ENCODE results near the gene CST4.
"Not testable (repeated sequence)": the region's sequence is repeated elsewhere in the genome, so short reads cannot be mapped to it uniquely, and the experiment has no call there.

DNA sequence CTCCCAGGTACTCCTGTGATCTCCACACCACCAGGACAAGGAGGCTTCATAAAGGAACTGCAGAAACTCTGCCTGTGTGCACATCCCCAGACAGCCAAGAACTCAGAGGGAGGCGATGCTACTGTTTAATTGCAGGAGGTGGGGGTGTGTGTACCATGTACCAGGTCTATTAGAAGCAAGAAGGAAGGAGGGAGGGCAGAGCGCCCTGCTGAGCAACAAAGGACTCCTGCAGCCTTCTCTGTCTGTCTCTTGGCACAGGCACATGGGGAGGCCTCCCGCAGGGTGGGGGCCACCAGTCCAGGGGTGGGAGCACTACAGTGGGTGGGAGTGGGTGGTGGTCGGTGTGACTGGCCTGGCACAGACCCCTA is 3.3 kb downstream of the CST4 start:
- TF ChIP-seq, protein P1, sequence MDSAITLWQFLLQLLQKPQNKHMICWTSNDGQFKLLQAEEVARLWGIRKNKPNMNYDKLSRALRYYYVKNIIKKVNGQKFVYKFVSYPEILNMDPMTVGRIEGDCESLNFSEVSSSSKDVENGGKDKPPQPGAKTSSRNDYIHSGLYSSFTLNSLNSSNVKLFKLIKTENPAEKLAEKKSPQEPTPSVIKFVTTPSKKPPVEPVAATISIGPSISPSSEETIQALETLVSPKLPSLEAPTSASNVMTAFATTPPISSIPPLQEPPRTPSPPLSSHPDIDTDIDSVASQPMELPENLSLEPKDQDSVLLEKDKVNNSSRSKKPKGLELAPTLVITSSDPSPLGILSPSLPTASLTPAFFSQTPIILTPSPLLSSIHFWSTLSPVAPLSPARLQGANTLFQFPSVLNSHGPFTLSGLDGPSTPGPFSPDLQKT (IDR thresholded peaks at IDR 0.05; ENCODE audit: borderline replicate concordance, low read depth, low read length): not testable (repeated sequence)
- TF ChIP-seq, protein P2, sequence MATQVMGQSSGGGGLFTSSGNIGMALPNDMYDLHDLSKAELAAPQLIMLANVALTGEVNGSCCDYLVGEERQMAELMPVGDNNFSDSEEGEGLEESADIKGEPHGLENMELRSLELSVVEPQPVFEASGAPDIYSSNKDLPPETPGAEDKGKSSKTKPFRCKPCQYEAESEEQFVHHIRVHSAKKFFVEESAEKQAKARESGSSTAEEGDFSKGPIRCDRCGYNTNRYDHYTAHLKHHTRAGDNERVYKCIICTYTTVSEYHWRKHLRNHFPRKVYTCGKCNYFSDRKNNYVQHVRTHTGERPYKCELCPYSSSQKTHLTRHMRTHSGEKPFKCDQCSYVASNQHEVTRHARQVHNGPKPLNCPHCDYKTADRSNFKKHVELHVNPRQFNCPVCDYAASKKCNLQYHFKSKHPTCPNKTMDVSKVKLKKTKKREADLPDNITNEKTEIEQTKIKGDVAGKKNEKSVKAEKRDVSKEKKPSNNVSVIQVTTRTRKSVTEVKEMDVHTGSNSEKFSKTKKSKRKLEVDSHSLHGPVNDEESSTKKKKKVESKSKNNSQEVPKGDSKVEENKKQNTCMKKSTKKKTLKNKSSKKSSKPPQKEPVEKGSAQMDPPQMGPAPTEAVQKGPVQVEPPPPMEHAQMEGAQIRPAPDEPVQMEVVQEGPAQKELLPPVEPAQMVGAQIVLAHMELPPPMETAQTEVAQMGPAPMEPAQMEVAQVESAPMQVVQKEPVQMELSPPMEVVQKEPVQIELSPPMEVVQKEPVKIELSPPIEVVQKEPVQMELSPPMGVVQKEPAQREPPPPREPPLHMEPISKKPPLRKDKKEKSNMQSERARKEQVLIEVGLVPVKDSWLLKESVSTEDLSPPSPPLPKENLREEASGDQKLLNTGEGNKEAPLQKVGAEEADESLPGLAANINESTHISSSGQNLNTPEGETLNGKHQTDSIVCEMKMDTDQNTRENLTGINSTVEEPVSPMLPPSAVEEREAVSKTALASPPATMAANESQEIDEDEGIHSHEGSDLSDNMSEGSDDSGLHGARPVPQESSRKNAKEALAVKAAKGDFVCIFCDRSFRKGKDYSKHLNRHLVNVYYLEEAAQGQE (tag by site-specific recombination; IDR thresholded peaks at IDR 0.05): not testable (repeated sequence)
- not testable (repeated sequence) for TF ChIP-seq ZBTB7A (tag by site-specific recombination; IDR thresholded peaks at IDR 0.05; ENCODE audit: low read depth); ZNF530 (tag by site-specific recombination; IDR thresholded peaks at IDR 0.05; ENCODE audit: low read depth); SCRT2 (tag by site-specific recombination; IDR thresholded peaks at IDR 0.05); KLF1 (tag by site-specific recombination; IDR thresholded peaks at IDR 0.05); SP7 (tag by site-specific recombination; IDR thresholded peaks at IDR 0.05); ZNF211 (tag by site-specific recombination; IDR thresholded peaks at IDR 0.05; ENCODE audit: low read depth)
- TF ChIP-seq, protein P3, sequence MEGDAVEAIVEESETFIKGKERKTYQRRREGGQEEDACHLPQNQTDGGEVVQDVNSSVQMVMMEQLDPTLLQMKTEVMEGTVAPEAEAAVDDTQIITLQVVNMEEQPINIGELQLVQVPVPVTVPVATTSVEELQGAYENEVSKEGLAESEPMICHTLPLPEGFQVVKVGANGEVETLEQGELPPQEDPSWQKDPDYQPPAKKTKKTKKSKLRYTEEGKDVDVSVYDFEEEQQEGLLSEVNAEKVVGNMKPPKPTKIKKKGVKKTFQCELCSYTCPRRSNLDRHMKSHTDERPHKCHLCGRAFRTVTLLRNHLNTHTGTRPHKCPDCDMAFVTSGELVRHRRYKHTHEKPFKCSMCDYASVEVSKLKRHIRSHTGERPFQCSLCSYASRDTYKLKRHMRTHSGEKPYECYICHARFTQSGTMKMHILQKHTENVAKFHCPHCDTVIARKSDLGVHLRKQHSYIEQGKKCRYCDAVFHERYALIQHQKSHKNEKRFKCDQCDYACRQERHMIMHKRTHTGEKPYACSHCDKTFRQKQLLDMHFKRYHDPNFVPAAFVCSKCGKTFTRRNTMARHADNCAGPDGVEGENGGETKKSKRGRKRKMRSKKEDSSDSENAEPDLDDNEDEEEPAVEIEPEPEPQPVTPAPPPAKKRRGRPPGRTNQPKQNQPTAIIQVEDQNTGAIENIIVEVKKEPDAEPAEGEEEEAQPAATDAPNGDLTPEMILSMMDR (tag by site-specific recombination; IDR thresholded peaks at IDR 0.05): not testable (repeated sequence)
- TF ChIP-seq, protein P4, sequence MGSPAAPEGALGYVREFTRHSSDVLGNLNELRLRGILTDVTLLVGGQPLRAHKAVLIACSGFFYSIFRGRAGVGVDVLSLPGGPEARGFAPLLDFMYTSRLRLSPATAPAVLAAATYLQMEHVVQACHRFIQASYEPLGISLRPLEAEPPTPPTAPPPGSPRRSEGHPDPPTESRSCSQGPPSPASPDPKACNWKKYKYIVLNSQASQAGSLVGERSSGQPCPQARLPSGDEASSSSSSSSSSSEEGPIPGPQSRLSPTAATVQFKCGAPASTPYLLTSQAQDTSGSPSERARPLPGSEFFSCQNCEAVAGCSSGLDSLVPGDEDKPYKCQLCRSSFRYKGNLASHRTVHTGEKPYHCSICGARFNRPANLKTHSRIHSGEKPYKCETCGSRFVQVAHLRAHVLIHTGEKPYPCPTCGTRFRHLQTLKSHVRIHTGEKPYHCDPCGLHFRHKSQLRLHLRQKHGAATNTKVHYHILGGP (tag by site-specific recombination; IDR thresholded peaks at IDR 0.05): not testable (repeated sequence)
- TF ChIP-seq, protein P5, sequence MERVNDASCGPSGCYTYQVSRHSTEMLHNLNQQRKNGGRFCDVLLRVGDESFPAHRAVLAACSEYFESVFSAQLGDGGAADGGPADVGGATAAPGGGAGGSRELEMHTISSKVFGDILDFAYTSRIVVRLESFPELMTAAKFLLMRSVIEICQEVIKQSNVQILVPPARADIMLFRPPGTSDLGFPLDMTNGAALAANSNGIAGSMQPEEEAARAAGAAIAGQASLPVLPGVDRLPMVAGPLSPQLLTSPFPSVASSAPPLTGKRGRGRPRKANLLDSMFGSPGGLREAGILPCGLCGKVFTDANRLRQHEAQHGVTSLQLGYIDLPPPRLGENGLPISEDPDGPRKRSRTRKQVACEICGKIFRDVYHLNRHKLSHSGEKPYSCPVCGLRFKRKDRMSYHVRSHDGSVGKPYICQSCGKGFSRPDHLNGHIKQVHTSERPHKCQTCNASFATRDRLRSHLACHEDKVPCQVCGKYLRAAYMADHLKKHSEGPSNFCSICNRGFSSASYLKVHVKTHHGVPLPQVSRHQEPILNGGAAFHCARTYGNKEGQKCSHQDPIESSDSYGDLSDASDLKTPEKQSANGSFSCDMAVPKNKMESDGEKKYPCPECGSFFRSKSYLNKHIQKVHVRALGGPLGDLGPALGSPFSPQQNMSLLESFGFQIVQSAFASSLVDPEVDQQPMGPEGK (tag by site-specific recombination; IDR thresholded peaks at IDR 0.05): not testable (repeated sequence)

All from HEK293 (cell line).